Caco-2 (cell line): ENCODE data around the gene UNC5A. TPM values are rescaled to one million over a fixed set of nuclear protein-coding genes. Genes with fewer than 3 reads are reported as not detected.

Source experiments
- BruUV-seq: library from RNA; stranded (reverse); fragments of 400-500 nt; replicated peaks from 2 replicates; lab custom pipeline; 2021; lab: Mats Ljungman, UMichigan
- CTCF ChIA-PET: fragments of 300-600 bp; sonication (Branson Sonifier 250); formaldehyde crosslinking; loops from one replicate; lab custom pipeline; 2022; ENCODE audit warnings: antibody characterized with exemption; lab: Charles Lee
- POLR2A ChIA-PET: fragments of 300-600 bp; sonication (Branson Sonifier 250); formaldehyde crosslinking; loops from one replicate; lab custom pipeline; 2022; ENCODE audit warnings: antibody characterized with exemption; lab: Charles Lee
- DNase-seq, 2 experiments: peaks; one replicate each; pipeline versions ENCODE4 v3.0.0 to v3.0.0-alpha.2; 2020 to 2022
- H3K27me3 ChIP-seq: replicated peaks from 2 replicates; pipeline ENCODE4 v1.6.0; 2011; ENCODE audit warnings: low read length; ENCODE audit not compliant: control insufficient read depth, insufficient read depth
- H3K36me3 ChIP-seq: 2 replicates; pipeline ENCODE4 v1.5.1; 2011; ENCODE audit warnings: low read length; ENCODE audit not compliant: control insufficient read depth, insufficient read depth
- H3K4me1 ChIP-seq: fragments of 250-450 bp; sonication (Bioruptor Pico); 2 replicates; pipeline ENCODE4 v1.5.1; 2020; ENCODE audit warnings: mild to moderate bottlenecking
- H3K4me3 ChIP-seq: 2 replicates; pipeline ENCODE4 v1.5.1; 2011; ENCODE audit warnings: low read depth, mild to moderate bottlenecking, control low read depth, low read length
- H3K9me3 ChIP-seq: fragments of 250-450 bp; sonication (Bioruptor Pico); 2 replicates; pipeline ENCODE4 v1.5.1; 2020; ENCODE audit warnings: mild to moderate bottlenecking, moderate library complexity
- H3K27ac Mint-ChIP-seq: one replicate; pipeline ENCODE4 v1.8.0; 2022; ENCODE audit warnings: mixed read lengths; ENCODE audit not compliant: unreplicated experiment
- H3K27me3 Mint-ChIP-seq: one replicate; pipeline ENCODE4 v1.8.0; 2022; ENCODE audit warnings: mixed read lengths; ENCODE audit not compliant: insufficient read depth, unreplicated experiment
- H3K36me3 Mint-ChIP-seq: one replicate; pipeline ENCODE4 v1.8.0; 2022; ENCODE audit warnings: mild to moderate bottlenecking, mixed read lengths; ENCODE audit not compliant: insufficient read depth, unreplicated experiment
- H3K4me1 Mint-ChIP-seq: one replicate; pipeline ENCODE4 v1.8.0; 2022; ENCODE audit warnings: low read depth, mixed read lengths; ENCODE audit not compliant: unreplicated experiment
- H3K4me3 Mint-ChIP-seq: one replicate; pipeline ENCODE4 v1.8.0; 2022; ENCODE audit warnings: mild to moderate bottlenecking, moderate library complexity, mixed read lengths; ENCODE audit not compliant: unreplicated experiment
- H3K9me3 Mint-ChIP-seq: one replicate; pipeline ENCODE4 v1.8.0; 2022; ENCODE audit warnings: mixed read lengths; ENCODE audit not compliant: unreplicated experiment
- intact Hi-C: fragments of 100-400 bp; cut with micrococcal nuclease; formaldehyde crosslinking; loops from one replicate; pipeline ENCODE4 v1.10.0; 2022; ENCODE audit not compliant: unreplicated experiment
- total RNA-seq: library from RNA; stranded (reverse); gene quantifications from 2 replicates; pipeline ENCODE4 v1.2.3, GENCODE V29; 2022
- TF ChIP-seq, protein P1 (sequence below), 2 experiments: fragments of 200-600 bp in 1 of 2; IDR thresholded peaks; 1 replicate in 1 of 2; 2 replicates in 1 of 2; pipeline versions ENCODE4 v1.5.1 to v1.8.0; 2011 to 2022; ENCODE audit warnings: antibody characterized with exemption in 1 of 2, control low read depth in 1 of 2, inconsistent platforms in 1 of 2, low read depth in 1 of 2, low read length in 1 of 2, mild to moderate bottlenecking in 1 of 2, moderate library complexity in 1 of 2; ENCODE audit not compliant: insufficient read depth in 1 of 2, severe bottlenecking in 1 of 2, unreplicated experiment in 1 of 2

The UNC5A gene
- total RNA-seq, 1 experiment from 2014 or later = not detected

DNA sequence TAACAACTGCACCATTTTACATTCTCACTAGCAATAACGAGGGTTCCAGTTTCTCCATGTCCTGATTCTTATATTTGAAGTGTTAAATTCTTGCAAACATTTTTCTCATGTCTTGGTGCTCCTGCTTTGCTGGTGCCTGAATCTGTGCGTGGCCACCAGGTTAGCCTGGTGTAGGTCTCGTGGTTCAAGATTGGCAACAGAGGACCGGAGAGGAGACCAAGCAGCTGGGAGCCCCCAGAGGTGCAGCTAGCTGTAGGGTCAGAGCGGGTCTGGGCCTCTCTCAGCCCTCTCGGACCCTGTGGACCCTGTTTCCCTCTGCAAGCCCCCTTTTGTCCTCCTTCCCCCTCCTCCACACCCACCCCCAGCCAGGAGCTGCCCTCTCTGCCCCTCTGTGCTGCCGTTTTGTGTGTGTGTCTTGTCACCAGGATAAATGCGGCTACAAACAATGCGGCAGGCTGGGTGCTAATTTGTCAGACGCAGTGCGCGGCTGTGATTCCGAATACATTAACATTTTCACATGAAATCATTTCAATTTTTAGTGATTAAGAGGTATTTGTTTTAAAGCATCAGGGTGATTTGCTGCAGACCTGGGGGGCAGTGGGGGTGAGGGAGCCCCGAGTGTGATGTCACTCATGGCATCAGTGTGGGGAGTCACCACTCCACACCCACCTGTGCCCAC is 17.5 kb downstream of the UNC5A start:
- intact Hi-C loops = no loop called here
- ChIA-PET CTCF (no interaction called here), POLR2A (no interaction called here)
- no peak overlapping the region for H3K4me3 ChIP-seq
- no peak for DNase-seq
- H3K27me3 ChIP-seq = no peaks in the 10 kb centered on the region
- peaks cover 6% of the 10 kb centered on the region for H3K4me1 Mint-ChIP-seq
- H3K27ac Mint-ChIP-seq = no peak overlapping the region
- H3K9me3 ChIP-seq = no peaks in the 10 kb centered on the region
- peaks cover 7% of the 10 kb centered on the region for H3K27me3 Mint-ChIP-seq
- no peaks in the 10 kb centered on the region for H3K9me3 Mint-ChIP-seq
- H3K36me3 Mint-ChIP-seq = no peaks in the 10 kb centered on the region
- no peaks in the 10 kb centered on the region for H3K36me3 ChIP-seq
- no TSS peak for BruUV-seq
- H3K4me1 ChIP-seq = peaks cover 4% of the 10 kb centered on the region; the same call in 1 of the 2 replicates
- TF ChIP-seq, protein P1, sequence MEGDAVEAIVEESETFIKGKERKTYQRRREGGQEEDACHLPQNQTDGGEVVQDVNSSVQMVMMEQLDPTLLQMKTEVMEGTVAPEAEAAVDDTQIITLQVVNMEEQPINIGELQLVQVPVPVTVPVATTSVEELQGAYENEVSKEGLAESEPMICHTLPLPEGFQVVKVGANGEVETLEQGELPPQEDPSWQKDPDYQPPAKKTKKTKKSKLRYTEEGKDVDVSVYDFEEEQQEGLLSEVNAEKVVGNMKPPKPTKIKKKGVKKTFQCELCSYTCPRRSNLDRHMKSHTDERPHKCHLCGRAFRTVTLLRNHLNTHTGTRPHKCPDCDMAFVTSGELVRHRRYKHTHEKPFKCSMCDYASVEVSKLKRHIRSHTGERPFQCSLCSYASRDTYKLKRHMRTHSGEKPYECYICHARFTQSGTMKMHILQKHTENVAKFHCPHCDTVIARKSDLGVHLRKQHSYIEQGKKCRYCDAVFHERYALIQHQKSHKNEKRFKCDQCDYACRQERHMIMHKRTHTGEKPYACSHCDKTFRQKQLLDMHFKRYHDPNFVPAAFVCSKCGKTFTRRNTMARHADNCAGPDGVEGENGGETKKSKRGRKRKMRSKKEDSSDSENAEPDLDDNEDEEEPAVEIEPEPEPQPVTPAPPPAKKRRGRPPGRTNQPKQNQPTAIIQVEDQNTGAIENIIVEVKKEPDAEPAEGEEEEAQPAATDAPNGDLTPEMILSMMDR (IDR thresholded peaks at IDR 0.05; ENCODE audit: insufficient read depth in 1 of 2, low read depth in 1 of 2, low read length in 1 of 2, severe bottlenecking in 1 of 2, unreplicated experiment in 1 of 2) = no peak
- no peak overlapping the region for H3K4me3 Mint-ChIP-seq

DNA sequence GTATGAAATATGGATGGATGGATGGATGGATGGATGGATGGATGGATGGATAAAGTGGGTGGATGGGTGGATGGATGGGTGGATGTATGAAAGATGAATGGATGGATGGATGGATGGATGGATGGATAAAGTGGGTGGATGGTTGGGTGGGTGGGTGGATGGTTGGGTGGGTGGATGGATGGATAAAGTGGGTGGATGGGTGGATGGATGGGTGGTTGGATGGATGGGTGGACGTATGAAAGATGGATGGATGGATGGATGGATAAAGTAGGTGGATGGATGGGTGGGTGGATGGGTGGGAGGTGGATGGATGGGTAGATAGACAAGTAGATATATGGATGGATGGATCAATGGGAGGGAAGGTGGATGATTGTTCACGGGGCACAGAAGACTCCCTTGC is 19.0 kb downstream of the UNC5A start:
- Mint-ChIP-seq H3K27me3 (peaks cover 11% of the 10 kb centered on the region), H3K27ac (no peak overlapping the region), H3K9me3 (no peaks in the 10 kb centered on the region), H3K4me3 (no peak overlapping the region), H3K4me1 (no peaks in the 10 kb centered on the region), H3K36me3 (no peaks in the 10 kb centered on the region)
- CTCF ChIA-PET = interaction anchor here (0.6 kb wide), 1 partner anchor 358 kb away, joined by 3 read pairs; no protein-coding TSS in a partner anchor
- intact Hi-C loops = no loop called here
- Histone ChIP-seq H3K4me1 (no peaks in the 10 kb centered on the region), H3K4me3 (no peak overlapping the region), H3K27me3 (no peaks in the 10 kb centered on the region), H3K9me3 (no peaks in the 10 kb centered on the region), H3K36me3 (no peaks in the 10 kb centered on the region)
- POLR2A ChIA-PET = no interaction called here
- no TSS peak for BruUV-seq
- no peak for DNase-seq
- TF ChIP-seq, protein P1 (IDR thresholded peaks at IDR 0.05; ENCODE audit: insufficient read depth in 1 of 2, low read depth in 1 of 2, low read length in 1 of 2, severe bottlenecking in 1 of 2, unreplicated experiment in 1 of 2) = no peak

DNA sequence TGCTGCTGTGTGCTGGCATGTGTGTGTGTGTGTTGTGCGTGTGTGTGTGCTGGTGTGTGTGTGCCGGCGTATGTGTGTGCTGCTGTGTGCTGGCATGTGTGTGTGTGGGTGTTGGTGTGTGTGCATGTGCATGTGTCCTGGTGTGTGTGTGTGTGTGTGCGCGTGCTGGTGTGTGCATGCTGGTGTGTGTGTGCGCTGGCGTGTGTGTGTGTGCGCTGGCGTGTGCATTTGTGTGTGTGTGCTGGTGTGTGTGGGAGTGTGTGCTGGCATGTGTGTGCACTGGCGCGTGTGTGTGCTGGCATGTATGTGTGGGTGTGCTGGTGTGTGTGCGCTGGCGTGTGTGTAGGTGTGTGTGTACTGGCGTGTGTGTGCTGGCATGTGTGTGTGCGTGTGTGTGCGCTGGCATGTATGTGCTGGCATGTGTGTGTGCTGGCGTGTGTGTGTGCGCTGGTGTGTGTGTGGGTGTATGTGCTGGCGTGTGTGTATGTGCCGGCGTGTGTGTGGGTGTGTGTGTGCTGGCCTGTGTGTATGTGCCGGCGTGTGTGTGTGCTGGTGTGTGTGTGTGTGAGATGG is 20.1 kb downstream of the UNC5A start:
- Mint-ChIP-seq H3K36me3 (no peaks in the 10 kb centered on the region), H3K27ac (no peak overlapping the region), H3K27me3 (peaks cover 12% of the 10 kb centered on the region), H3K4me3 (no peak overlapping the region), H3K4me1 (no peaks in the 10 kb centered on the region), H3K9me3 (no peaks in the 10 kb centered on the region)
- POLR2A ChIA-PET = no interaction called here
- Histone ChIP-seq H3K9me3 (no peaks in the 10 kb centered on the region), H3K27me3 (no peaks in the 10 kb centered on the region), H3K4me3 (no peak overlapping the region), H3K4me1 (no peaks in the 10 kb centered on the region), H3K36me3 (no peaks in the 10 kb centered on the region)
- CTCF ChIA-PET = no interaction called here
- intact Hi-C loops = no loop called here
- TF ChIP-seq, protein P1 (IDR thresholded peaks at IDR 0.05; ENCODE audit: insufficient read depth in 1 of 2, low read depth in 1 of 2, low read length in 1 of 2, severe bottlenecking in 1 of 2, unreplicated experiment in 1 of 2) = no peak
- DNase-seq = no peak
- no TSS peak for BruUV-seq
